GM13976 (cell line): ENCODE measurements around the gene TRAF3.

Experiments
- DNase-seq: peaks from one replicate; pipeline ENCODE4 v3.0.0; 2012; ENCODE audit warnings: low spot score
- CTCF ChIP-seq: IDR thresholded peaks from 2 replicates; pipeline ENCODE4 v1.5.1; 2012; ENCODE audit warnings: borderline replicate concordance, mild to moderate bottlenecking; ENCODE audit not compliant: insufficient read depth; ENCODE audit errors: extremely low read depth, missing control alignments, control extremely low read depth
- in situ Hi-C: fragments of 300-500 bp; cut with MboI; formaldehyde crosslinking; loops from one replicate; pipeline ENCODE4 v1.12.0; 2022; ENCODE audit warnings: low sequenced_read_pairs, mixed read lengths, inconsistent platforms; ENCODE audit not compliant: unreplicated experiment

The TRAF3 gene

GRCh38 chr14:102951034-102951433 is 173.8 kb downstream of the TRAF3 start:
- in situ Hi-C loops: no loop called here
- DNase-seq: no peak
- TF ChIP-seq CTCF: no peak

- in situ Hi-C loops: no loop called here
- no peak for TF ChIP-seq CTCF
- DNase-seq: no peak
Measured at GRCh38 chr14:102951799-102952198, 174.6 kb downstream of the TRAF3 start.

GRCh38 chr14:102952276-102952675 is 175.0 kb downstream of the TRAF3 start:
- no peak for TF ChIP-seq CTCF
- in situ Hi-C loops: no loop called here
- no peak for DNase-seq

- in situ Hi-C loops: no loop called here
- no peak for TF ChIP-seq CTCF
Measured at GRCh38 chr14:102953100-102953499, 175.9 kb downstream of the TRAF3 start.

GRCh38 chr14:102954081-102954789 is 177.0 kb downstream of the TRAF3 start:
- no peak for DNase-seq
- in situ Hi-C loops: no loop called here
- TF ChIP-seq CTCF: no peak

More at GRCh38 chr14:102953100-102953499, 175.9 kb downstream of the TRAF3 start:
- DNase-seq: no peak

- in situ Hi-C loops: no loop called here
- TF ChIP-seq CTCF: no peak
- DNase-seq: no peak
Measured at GRCh38 chr14:102955636-102956408, 178.6 kb downstream of the TRAF3 start.
